OCI-LY1 (cell line): ENCODE results near the gene CSH2.

Source experiments
- EZH2 ChIP-seq: fragments of 200-600 bp; sonication (generic), shearing (Covaris generic); IDR thresholded peaks from 2 replicates; pipeline ENCODE4 v1.8.0; 2017; ENCODE audit warnings: borderline replicate concordance, mixed run types, mild to moderate bottlenecking, antibody characterized with exemption, low read length, moderate library complexity, mixed read lengths
- TF ChIP-seq, protein P1 (sequence below): fragments of 200-600 bp; sonication (generic), shearing (Covaris generic); IDR thresholded peaks from 2 replicates; pipeline ENCODE4 v1.5.1; 2017; ENCODE audit warnings: mild to moderate bottlenecking, antibody characterized with exemption, low read length, moderate library complexity, mixed read lengths

- TF ChIP-seq, protein P1, sequence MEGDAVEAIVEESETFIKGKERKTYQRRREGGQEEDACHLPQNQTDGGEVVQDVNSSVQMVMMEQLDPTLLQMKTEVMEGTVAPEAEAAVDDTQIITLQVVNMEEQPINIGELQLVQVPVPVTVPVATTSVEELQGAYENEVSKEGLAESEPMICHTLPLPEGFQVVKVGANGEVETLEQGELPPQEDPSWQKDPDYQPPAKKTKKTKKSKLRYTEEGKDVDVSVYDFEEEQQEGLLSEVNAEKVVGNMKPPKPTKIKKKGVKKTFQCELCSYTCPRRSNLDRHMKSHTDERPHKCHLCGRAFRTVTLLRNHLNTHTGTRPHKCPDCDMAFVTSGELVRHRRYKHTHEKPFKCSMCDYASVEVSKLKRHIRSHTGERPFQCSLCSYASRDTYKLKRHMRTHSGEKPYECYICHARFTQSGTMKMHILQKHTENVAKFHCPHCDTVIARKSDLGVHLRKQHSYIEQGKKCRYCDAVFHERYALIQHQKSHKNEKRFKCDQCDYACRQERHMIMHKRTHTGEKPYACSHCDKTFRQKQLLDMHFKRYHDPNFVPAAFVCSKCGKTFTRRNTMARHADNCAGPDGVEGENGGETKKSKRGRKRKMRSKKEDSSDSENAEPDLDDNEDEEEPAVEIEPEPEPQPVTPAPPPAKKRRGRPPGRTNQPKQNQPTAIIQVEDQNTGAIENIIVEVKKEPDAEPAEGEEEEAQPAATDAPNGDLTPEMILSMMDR: no peak
- no peak for TF ChIP-seq EZH2
Measured at GRCh38 chr17:63842540-63843386, 30.7 kb downstream of the CSH2 start, which contains the start of gene SMARCD2.
